Endothelial cell (in vitro differentiated cells): Measurements from ENCODE around the gene SLC25A20. TPM values are rescaled to one million over a fixed set of nuclear protein-coding genes. Genes with fewer than 3 reads are reported as not detected.

Source experiments
- DNase-seq: peaks from one replicate; pipeline ENCODE4 v3.0.0; 2021; ENCODE audit warnings: low spot score
- H3K27ac Mint-ChIP-seq: one replicate; pipeline ENCODE4 v1.8.0; 2021; ENCODE audit warnings: mixed read lengths, inconsistent platforms; ENCODE audit not compliant: unreplicated experiment
- H3K27me3 Mint-ChIP-seq: one replicate; pipeline ENCODE4 v1.8.0; 2021; ENCODE audit warnings: mild to moderate bottlenecking, moderate library complexity, mixed read lengths, inconsistent platforms; ENCODE audit not compliant: unreplicated experiment
- H3K36me3 Mint-ChIP-seq: one replicate; pipeline ENCODE4 v1.8.0; 2021; ENCODE audit warnings: mild to moderate bottlenecking, low read depth, mixed read lengths, inconsistent platforms; ENCODE audit not compliant: unreplicated experiment
- H3K4me1 Mint-ChIP-seq: one replicate; pipeline ENCODE4 v1.8.0; 2021; ENCODE audit warnings: mild to moderate bottlenecking, mixed read lengths, inconsistent platforms; ENCODE audit not compliant: unreplicated experiment
- H3K4me3 Mint-ChIP-seq: one replicate; pipeline ENCODE4 v1.8.0; 2021; ENCODE audit warnings: mild to moderate bottlenecking, mixed read lengths, inconsistent platforms; ENCODE audit not compliant: unreplicated experiment
- H3K9me3 Mint-ChIP-seq: one replicate; pipeline ENCODE4 v1.8.0; 2021; ENCODE audit warnings: mixed read lengths, inconsistent platforms; ENCODE audit not compliant: unreplicated experiment
- total RNA-seq: library from RNA; stranded (reverse); fragmentation: NEBNext Ultra II Directional; extraction: Animal tissue kit (Norgen Biotek cat#: 25700); gene quantifications from one replicate; pipeline ENCODE4 v1.2.1, GENCODE V29; 2021; ENCODE audit not compliant: unreplicated experiment
- TF ChIP-seq, protein P1 (sequence below): fragments of 200-600 bp; sonication (generic); IDR thresholded peaks from one replicate; pipeline ENCODE4 v1.5.0; 2021; ENCODE audit warnings: antibody characterized with exemption; ENCODE audit not compliant: unreplicated experiment

SLC25A20 gene
- total RNA-seq, 1 donor from 2014 or later: 3.6 TPM

DNA sequence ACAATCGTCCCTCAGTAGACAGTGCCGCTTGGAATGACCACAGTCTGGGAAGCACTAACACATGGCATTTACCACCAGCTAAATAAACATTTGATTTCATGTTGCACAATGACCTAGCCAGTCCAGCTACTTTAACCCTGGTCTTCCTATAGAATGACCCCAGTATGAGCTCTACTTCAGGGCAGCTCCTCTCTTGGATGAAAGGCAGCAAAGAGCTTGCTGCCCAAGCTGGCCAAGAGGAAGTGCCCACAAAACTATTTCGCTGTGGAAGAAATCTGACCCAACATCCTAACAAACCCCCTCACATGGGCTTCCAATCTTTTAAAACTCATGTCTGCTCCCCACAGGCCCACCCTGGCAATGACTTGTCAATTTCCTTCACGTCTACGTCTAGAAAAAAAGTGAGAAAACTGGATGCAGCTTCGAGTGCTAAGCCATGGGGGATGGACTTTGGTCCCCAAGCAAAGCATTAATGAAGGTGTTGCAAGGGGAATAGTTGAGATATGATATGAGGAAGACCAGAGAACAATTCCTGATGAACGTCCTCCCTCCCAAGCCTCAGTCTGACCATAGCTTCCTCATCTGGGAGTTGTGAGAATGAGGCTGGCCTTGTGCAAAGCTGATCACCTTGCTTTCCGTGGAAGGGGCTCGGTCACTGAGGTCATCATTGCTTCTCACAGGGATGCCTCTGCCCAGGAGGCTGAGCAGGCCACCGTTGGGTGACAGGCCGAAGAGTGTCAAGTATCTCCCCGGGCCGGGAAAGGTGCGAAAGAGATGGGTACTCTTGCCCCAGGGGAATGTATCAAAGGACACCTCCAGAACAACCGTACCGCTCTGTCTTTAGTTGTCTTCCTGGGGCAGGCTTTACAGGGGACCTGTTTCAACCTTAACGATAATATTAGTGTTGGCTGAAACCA is 964 bp downstream of the SLC25A20 start:
- H3K4me3 Mint-ChIP-seq: peak overlapping the region; percentile 89
- H3K4me1 Mint-ChIP-seq: peaks cover 12% of the 10 kb centered on the region
- H3K9me3 Mint-ChIP-seq: no peaks in the 10 kb centered on the region
- H3K27me3 Mint-ChIP-seq: peaks cover 4% of the 10 kb centered on the region
- TF ChIP-seq, protein P1, sequence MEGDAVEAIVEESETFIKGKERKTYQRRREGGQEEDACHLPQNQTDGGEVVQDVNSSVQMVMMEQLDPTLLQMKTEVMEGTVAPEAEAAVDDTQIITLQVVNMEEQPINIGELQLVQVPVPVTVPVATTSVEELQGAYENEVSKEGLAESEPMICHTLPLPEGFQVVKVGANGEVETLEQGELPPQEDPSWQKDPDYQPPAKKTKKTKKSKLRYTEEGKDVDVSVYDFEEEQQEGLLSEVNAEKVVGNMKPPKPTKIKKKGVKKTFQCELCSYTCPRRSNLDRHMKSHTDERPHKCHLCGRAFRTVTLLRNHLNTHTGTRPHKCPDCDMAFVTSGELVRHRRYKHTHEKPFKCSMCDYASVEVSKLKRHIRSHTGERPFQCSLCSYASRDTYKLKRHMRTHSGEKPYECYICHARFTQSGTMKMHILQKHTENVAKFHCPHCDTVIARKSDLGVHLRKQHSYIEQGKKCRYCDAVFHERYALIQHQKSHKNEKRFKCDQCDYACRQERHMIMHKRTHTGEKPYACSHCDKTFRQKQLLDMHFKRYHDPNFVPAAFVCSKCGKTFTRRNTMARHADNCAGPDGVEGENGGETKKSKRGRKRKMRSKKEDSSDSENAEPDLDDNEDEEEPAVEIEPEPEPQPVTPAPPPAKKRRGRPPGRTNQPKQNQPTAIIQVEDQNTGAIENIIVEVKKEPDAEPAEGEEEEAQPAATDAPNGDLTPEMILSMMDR: no peak
- H3K36me3 Mint-ChIP-seq: no peaks in the 10 kb centered on the region
- no peak for DNase-seq
- no peak overlapping the region for H3K27ac Mint-ChIP-seq

DNA sequence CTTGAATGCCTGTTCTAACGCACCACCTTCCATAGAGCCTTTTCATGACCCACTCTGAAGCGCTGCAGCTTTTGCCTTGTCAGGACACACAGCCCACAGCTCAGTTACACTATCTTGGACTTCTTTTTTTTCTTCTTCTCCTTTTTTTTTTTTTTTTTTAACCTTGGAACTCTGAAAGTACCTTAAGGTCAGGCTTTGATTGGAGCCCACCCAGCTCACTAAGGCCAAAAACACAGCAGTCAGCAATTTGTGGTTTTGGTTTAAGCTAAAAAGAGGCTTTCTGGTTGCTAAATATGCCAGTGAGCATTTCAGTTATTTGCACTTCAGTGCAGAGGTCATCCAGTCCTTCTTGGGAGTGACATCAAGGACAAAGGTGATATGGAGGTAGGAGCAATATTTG is 1.7 kb downstream of the SLC25A20 start:
- TF ChIP-seq, protein P1: no peak
- no peak overlapping the region for H3K4me3 Mint-ChIP-seq

DNA sequence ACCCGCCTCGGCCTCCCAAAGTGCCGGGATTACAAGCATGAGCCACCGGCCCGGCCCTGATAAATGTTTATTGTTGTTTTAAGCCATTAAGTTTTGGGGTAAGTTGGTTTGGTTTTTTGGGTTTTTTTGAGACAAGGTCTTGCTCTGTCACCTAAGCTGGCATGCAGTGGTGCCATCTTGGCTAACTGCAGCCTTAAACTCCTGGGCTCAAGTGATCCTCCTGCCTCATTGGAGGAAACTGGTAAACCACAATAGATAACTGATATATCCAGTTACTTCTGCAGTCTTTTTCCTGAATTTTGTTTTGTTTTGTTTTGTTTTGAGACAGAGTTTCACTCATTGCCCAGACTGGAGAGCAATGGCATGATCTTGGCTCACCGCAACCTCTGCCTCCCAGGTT is 4.2 kb downstream of the SLC25A20 start:
- peaks cover 4% of the 10 kb centered on the region for H3K27me3 Mint-ChIP-seq
- H3K27ac Mint-ChIP-seq: no peak overlapping the region
- H3K9me3 Mint-ChIP-seq: no peaks in the 10 kb centered on the region
- H3K36me3 Mint-ChIP-seq: no peaks in the 10 kb centered on the region
- DNase-seq: no peak
- TF ChIP-seq, protein P1: no peak
- no peak overlapping the region for H3K4me3 Mint-ChIP-seq
- H3K4me1 Mint-ChIP-seq: peaks cover 12% of the 10 kb centered on the region

More for the DNA sequence above, 1.7 kb downstream of the SLC25A20 start:
- no peak overlapping the region for H3K27ac Mint-ChIP-seq
- peaks cover 4% of the 10 kb centered on the region for H3K27me3 Mint-ChIP-seq
- no peaks in the 10 kb centered on the region for H3K9me3 Mint-ChIP-seq
- no peak for DNase-seq
- peaks cover 12% of the 10 kb centered on the region for H3K4me1 Mint-ChIP-seq
- no peaks in the 10 kb centered on the region for H3K36me3 Mint-ChIP-seq

DNA sequence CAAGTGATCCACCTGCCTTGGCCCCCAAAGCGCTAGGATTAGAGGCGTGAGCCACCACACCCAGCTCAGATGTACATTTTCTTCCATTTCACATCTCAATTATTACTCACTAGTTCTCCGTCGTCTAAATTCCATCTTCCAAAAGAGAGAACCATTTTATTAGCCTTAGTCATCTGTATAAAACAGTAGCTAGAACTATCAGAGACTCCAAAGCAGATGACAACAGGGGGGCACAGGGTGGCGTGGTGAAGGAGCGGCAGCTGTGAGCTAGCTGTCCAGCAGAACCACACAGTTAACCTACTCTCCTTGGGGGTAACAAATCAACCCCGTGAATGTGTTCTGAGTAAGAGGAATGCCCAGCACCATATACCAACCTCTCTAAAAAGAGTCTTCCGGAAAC is 7.1 kb downstream of the SLC25A20 start:
- Mint-ChIP-seq H3K27ac (no peak overlapping the region), H3K4me3 (no peak overlapping the region)

DNA sequence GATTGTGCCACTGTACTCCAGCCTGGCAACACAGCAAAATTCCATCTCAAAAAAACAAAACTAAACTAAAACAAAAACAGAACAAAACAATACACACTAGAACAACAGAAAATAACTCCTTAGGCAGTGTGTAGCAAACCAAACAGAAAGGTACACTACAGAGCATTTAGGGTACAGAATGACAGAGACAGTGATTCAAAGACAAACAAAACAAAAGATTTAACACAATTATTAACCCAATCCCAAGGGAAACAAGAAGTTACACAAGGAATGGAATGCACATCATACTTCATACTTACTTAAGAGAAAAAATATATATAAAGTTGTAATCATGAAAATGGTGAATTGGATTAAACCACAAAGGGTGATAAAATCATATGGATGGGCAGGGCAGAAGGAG is 12.9 kb downstream of the SLC25A20 start:
- no peak for DNase-seq
- Mint-ChIP-seq H3K4me1 (no peaks in the 10 kb centered on the region), H3K27me3 (no peaks in the 10 kb centered on the region), H3K9me3 (no peaks in the 10 kb centered on the region), H3K27ac (no peak overlapping the region), H3K4me3 (no peak overlapping the region), H3K36me3 (no peaks in the 10 kb centered on the region)
- TF ChIP-seq, protein P1: no peak

More for the DNA sequence above, 7.1 kb downstream of the SLC25A20 start:
- TF ChIP-seq, protein P1: no peak
- DNase-seq: no peak
- H3K36me3 Mint-ChIP-seq: no peaks in the 10 kb centered on the region
- no peaks in the 10 kb centered on the region for H3K27me3 Mint-ChIP-seq
- H3K9me3 Mint-ChIP-seq: no peaks in the 10 kb centered on the region
- no peaks in the 10 kb centered on the region for H3K4me1 Mint-ChIP-seq
